Lower lobe of right lung (tissue), 2 donors: ENCODE results near the gene DHRS3. TPM values are rescaled to one million over a fixed set of nuclear protein-coding genes. Genes with fewer than 3 reads are reported as not detected.

ENCODE experiments used
- ATAC-seq, 2 donors: fragments of 200-7000 bp; cut with Tn5 transposase; one replicate each; pipeline ENCODE4 v1.9.1; 2020 to 2022; ENCODE audit warnings: mild to moderate bottlenecking in 2 of 2, moderate library complexity in 2 of 2
- DNase-seq: peaks from one replicate; pipeline ENCODE4 v3.0.0-alpha.2; 2020
- H3K27ac ChIP-seq: fragments of 200-600 bp; one replicate; pipeline ENCODE4 v1.8.0; 2022
- H3K27me3 ChIP-seq: fragments of 200-600 bp; one replicate; pipeline ENCODE4 v1.8.0; 2022; ENCODE audit warnings: low read depth
- H3K36me3 ChIP-seq: fragments of 200-600 bp; one replicate; pipeline ENCODE4 v1.8.0; 2022; ENCODE audit warnings: mild to moderate bottlenecking
- H3K4me1 ChIP-seq: fragments of 200-600 bp; one replicate; pipeline ENCODE4 v1.8.0; 2022
- H3K4me3 ChIP-seq: fragments of 200-600 bp; one replicate; pipeline ENCODE4 v1.8.0; 2022; ENCODE audit warnings: mild to moderate bottlenecking
- H3K9me3 ChIP-seq: fragments of 200-600 bp; one replicate; pipeline ENCODE4 v1.8.0; 2022
- intact Hi-C: fragments of 100-400 bp; cut with DNase I; formaldehyde crosslinking; loops from one replicate; pipeline ENCODE4 v1.11.0; 2022
- total RNA-seq: library from RNA; stranded (reverse); fragmentation: NEBNext Ultra II Directional; extraction: Animal tissue kit (Norgen Biotek cat#: 25700); gene quantifications from one replicate; pipeline ENCODE4 v1.2.1, GENCODE V29; 2021
- TF ChIP-seq, protein P1 (sequence below): fragments of 200-600 bp; IDR thresholded peaks from one replicate; pipeline ENCODE4 v1.8.0; 2022; ENCODE audit warnings: antibody characterized with exemption, mild to moderate bottlenecking
- donor health status: DM: no; HTN: yes; CAD: no; lungs with severe emphysema.

DHRS3 gene
- total RNA-seq, 1 donor from 2014 or later = 135 TPM

GRCh38 chr1:12537906-12538461 lies 80.0 kb downstream of the DHRS3 start:
- no peaks in the 10 kb centered on the region for H3K27me3 ChIP-seq
- ATAC-seq (no peak), DNase-seq (peak; percentile 28)
- H3K9me3 ChIP-seq = peaks cover 4% of the 10 kb centered on the region
- H3K4me3 ChIP-seq = no peak overlapping the region
- peaks cover 26% of the 10 kb centered on the region for H3K4me1 ChIP-seq
- no peak overlapping the region for H3K27ac ChIP-seq
- TF ChIP-seq, protein P1, sequence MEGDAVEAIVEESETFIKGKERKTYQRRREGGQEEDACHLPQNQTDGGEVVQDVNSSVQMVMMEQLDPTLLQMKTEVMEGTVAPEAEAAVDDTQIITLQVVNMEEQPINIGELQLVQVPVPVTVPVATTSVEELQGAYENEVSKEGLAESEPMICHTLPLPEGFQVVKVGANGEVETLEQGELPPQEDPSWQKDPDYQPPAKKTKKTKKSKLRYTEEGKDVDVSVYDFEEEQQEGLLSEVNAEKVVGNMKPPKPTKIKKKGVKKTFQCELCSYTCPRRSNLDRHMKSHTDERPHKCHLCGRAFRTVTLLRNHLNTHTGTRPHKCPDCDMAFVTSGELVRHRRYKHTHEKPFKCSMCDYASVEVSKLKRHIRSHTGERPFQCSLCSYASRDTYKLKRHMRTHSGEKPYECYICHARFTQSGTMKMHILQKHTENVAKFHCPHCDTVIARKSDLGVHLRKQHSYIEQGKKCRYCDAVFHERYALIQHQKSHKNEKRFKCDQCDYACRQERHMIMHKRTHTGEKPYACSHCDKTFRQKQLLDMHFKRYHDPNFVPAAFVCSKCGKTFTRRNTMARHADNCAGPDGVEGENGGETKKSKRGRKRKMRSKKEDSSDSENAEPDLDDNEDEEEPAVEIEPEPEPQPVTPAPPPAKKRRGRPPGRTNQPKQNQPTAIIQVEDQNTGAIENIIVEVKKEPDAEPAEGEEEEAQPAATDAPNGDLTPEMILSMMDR = no peak
- no peaks in the 10 kb centered on the region for H3K36me3 ChIP-seq
- intact Hi-C loops = no loop called here

- DNase-seq (no peak), ATAC-seq (no peak)
- TF ChIP-seq, protein P1 = no peak
- H3K36me3 ChIP-seq = no peaks in the 10 kb centered on the region
- no peak overlapping the region for H3K27ac ChIP-seq
- H3K27me3 ChIP-seq = no peaks in the 10 kb centered on the region
- H3K4me1 ChIP-seq = peaks cover 26% of the 10 kb centered on the region
- no peak overlapping the region for H3K4me3 ChIP-seq
- intact Hi-C loops = no loop called here
- H3K9me3 ChIP-seq = peaks cover 4% of the 10 kb centered on the region
Measured at GRCh38 chr1:12537294-12537693, 80.7 kb downstream of the DHRS3 start.

GRCh38 chr1:12536023-12536639 lies 81.9 kb downstream of the DHRS3 start:
- Histone ChIP-seq H3K4me3 (no peak overlapping the region), H3K9me3 (peaks cover 4% of the 10 kb centered on the region), H3K36me3 (no peaks in the 10 kb centered on the region), H3K4me1 (peaks cover 17% of the 10 kb centered on the region), H3K27ac (no peak overlapping the region), H3K27me3 (no peaks in the 10 kb centered on the region)
- DNase-seq (no peak), ATAC-seq (no peak)
- intact Hi-C loops = no loop called here
- TF ChIP-seq, protein P1 = no peak

DNA sequence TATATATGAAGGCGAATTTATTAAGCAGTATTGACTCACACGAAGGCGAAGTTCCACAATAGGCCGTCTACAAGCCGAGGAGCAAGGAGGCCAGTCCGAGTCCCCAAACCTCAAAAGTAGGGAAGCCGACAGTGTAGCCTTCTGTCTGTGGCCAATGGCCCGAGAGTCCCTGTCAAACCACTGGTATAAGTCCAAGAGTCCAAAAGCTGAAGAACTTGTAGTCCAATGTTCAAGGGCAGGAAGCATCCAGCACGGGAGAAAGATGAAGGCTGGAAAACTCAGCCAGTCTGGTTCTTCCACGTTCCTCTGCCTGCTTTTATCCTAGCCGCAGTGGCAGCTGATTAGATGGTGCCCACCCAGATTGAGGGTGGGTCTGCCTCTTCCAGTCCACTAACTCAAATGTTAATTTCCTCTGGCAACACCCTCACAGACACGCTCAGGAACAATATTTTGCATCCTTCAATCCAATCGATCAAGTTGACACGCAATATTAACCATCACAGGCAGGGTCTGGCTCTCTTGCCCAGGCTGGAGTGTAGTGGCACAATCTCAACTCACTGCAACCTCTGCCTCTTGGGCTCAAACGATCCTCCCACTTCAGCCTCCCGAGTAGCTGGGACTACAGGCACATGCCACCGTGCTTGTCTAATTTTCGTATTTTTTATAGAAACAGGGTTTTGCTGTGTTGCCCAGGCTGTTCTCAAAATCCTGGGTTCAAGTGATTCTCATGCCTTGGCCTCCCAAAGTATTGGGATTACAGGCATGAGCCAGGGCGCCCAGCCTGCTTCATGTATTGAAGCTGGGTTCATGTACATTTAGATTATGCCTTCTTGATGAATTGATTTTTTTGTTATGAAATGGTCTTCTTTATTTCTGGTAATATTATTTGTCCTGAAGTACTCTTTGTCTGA lies 85.3 kb downstream of the DHRS3 start:
- Histone ChIP-seq H3K9me3 (peaks cover 4% of the 10 kb centered on the region), H3K27ac (no peak overlapping the region), H3K27me3 (no peaks in the 10 kb centered on the region), H3K36me3 (no peaks in the 10 kb centered on the region), H3K4me3 (no peak overlapping the region), H3K4me1 (peaks cover 32% of the 10 kb centered on the region)
- ATAC-seq = no peak
- intact Hi-C loops = no loop called here
- TF ChIP-seq, protein P1 = no peak
- DNase-seq = peak; percentile 30

DNA sequence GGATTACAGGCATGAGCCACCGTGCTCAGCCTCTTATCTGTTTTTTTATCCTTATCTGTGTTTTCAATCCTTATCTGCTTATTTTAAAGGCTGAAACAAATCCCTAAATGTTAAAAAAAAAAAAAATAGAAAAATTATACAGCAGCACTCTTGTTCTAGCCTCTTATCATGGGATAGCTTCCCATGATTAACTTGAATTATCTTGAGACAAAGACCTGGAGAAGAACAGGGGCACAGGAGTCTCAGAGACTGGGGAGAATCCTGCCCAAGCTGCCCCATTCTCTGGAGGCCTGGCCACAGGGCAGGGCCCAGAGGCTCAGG lies 86.9 kb downstream of the DHRS3 start:
- peak overlapping the region; percentile 24 for H3K27ac ChIP-seq
- intact Hi-C loops = no loop called here
- TF ChIP-seq, protein P1 = no peak
- peaks cover 2% of the 10 kb centered on the region for H3K9me3 ChIP-seq
- no peaks in the 10 kb centered on the region for H3K27me3 ChIP-seq
- ATAC-seq (no peak), DNase-seq (no peak)
- H3K36me3 ChIP-seq = no peaks in the 10 kb centered on the region
- peaks cover 47% of the 10 kb centered on the region for H3K4me1 ChIP-seq
- H3K4me3 ChIP-seq = no peak overlapping the region
